H9 (cell line): ENCODE data around the gene TAF4. TPM values are rescaled to one million over a fixed set of nuclear protein-coding genes. Genes with fewer than 3 reads are reported as not detected.

Source experiments
- DNase-seq: peaks from one replicate; pipeline ENCODE4 v3.0.0-alpha.2; 2017
- H2AFZ ChIP-seq: one replicate; pipeline ENCODE4 v1.6.1; 2013; ENCODE audit warnings: mild to moderate bottlenecking, low read length, control low read depth, moderate library complexity
- H2AK5ac ChIP-seq: 2 replicates; pipeline ENCODE4 v1.6.1; 2013; ENCODE audit warnings: low read length, control low read depth, mixed read lengths; ENCODE audit not compliant: insufficient read length
- H2BK120ac ChIP-seq: one replicate; pipeline ENCODE4 v1.6.1; 2013; ENCODE audit warnings: low read depth, mild to moderate bottlenecking, low read length, control low read depth, inconsistent platforms; ENCODE audit not compliant: poor library complexity, severe bottlenecking
- H2BK12ac ChIP-seq: 2 replicates; pipeline ENCODE4 v1.6.1; 2013; ENCODE audit warnings: low read length, control low read depth, mixed read lengths, low read depth; ENCODE audit not compliant: insufficient read length
- H2BK15ac ChIP-seq: 2 replicates; pipeline ENCODE4 v1.6.1; 2013; ENCODE audit warnings: low read depth, low read length, control low read depth
- H2BK20ac ChIP-seq: one replicate; pipeline ENCODE4 v1.6.1; 2013; ENCODE audit warnings: low read depth, mild to moderate bottlenecking, low read length, control low read depth, inconsistent platforms; ENCODE audit not compliant: poor library complexity, severe bottlenecking
- H2BK5ac ChIP-seq: 2 replicates; pipeline ENCODE4 v1.6.1; 2013; ENCODE audit warnings: low read length, control low read depth, mixed read lengths; ENCODE audit not compliant: insufficient read length
- H3K14ac ChIP-seq: 2 replicates; pipeline ENCODE4 v1.6.1; 2013; ENCODE audit warnings: low read length, control low read depth; ENCODE audit not compliant: insufficient read depth
- H3K18ac ChIP-seq: 2 replicates; pipeline ENCODE4 v1.6.1; 2013; ENCODE audit warnings: low read depth, mild to moderate bottlenecking, mixed read lengths, low read length, control low read depth; ENCODE audit not compliant: insufficient read length
- H3K23ac ChIP-seq: 2 replicates; pipeline ENCODE4 v1.6.1; 2013; ENCODE audit warnings: low read length, control low read depth, mixed read lengths, low read depth; ENCODE audit not compliant: insufficient read length
- H3K23me2 ChIP-seq: 2 replicates; pipeline ENCODE4 v1.6.1; 2013; ENCODE audit warnings: low read depth, mild to moderate bottlenecking, mixed read lengths, low read length, control low read depth; ENCODE audit not compliant: insufficient read length, poor library complexity, severe bottlenecking
- H3K27ac ChIP-seq: 2 replicates; pipeline ENCODE4 v1.5.1; 2013; ENCODE audit warnings: low read length, control low read depth, mixed read lengths, low read depth; ENCODE audit not compliant: insufficient read length
- H3K27me3 ChIP-seq: 2 replicates; pipeline ENCODE4 v1.6.1; 2013; ENCODE audit warnings: low read length, control low read depth, inconsistent platforms; ENCODE audit not compliant: insufficient read depth
- H3K4ac ChIP-seq: 2 replicates; pipeline ENCODE4 v1.6.1; 2013; ENCODE audit warnings: low read depth, mild to moderate bottlenecking, control low read depth, inconsistent platforms, low read length, moderate library complexity
- H3K4me1 ChIP-seq: 2 replicates; pipeline ENCODE4 v1.6.1; 2013; ENCODE audit warnings: low read length, control low read depth, inconsistent platforms; ENCODE audit not compliant: insufficient read depth
- H3K4me2 ChIP-seq: 2 replicates; pipeline ENCODE4 v1.6.1; 2013; ENCODE audit warnings: low read length, control low read depth, mixed read lengths; ENCODE audit not compliant: insufficient read length, insufficient read depth
- H3K56ac ChIP-seq: 2 replicates; pipeline ENCODE4 v1.6.1; 2013; ENCODE audit warnings: low read depth, mild to moderate bottlenecking, mixed read lengths, low read length, control low read depth; ENCODE audit not compliant: insufficient read length
- H3K79me1 ChIP-seq: 2 replicates; pipeline ENCODE4 v1.6.1; 2013; ENCODE audit warnings: low read depth, mild to moderate bottlenecking, moderate library complexity, low read length, control low read depth, inconsistent platforms; ENCODE audit not compliant: insufficient read depth, poor library complexity, severe bottlenecking
- H3K79me2 ChIP-seq: 2 replicates; pipeline ENCODE4 v1.6.1; 2013; ENCODE audit warnings: low read length, control low read depth, inconsistent platforms; ENCODE audit not compliant: insufficient read depth
- H3K9ac ChIP-seq: 2 replicates; pipeline ENCODE4 v1.6.1; 2013; ENCODE audit warnings: low read length, control low read depth, mixed read lengths; ENCODE audit not compliant: insufficient read length; ENCODE audit errors: extremely low read depth
- H3K9me3 ChIP-seq: one replicate; pipeline ENCODE4 v1.6.1; 2013; ENCODE audit warnings: low read depth, low read length, inconsistent platforms; ENCODE audit not compliant: control insufficient read depth
- H3T11ph ChIP-seq: one replicate; pipeline ENCODE4 v1.6.1; 2013; ENCODE audit warnings: mild to moderate bottlenecking, low read length, control low read depth, inconsistent platforms
- H4K20me1 ChIP-seq: one replicate; pipeline ENCODE4 v1.6.1; 2013; ENCODE audit not compliant: control insufficient read depth, insufficient read length, insufficient read depth
- H4K5ac ChIP-seq: 2 replicates; pipeline ENCODE4 v1.6.1; 2013; ENCODE audit warnings: low read depth, mild to moderate bottlenecking, mixed read lengths, low read length, control low read depth; ENCODE audit not compliant: insufficient read length
- H4K8ac ChIP-seq: replicated peaks from 2 replicates; pipeline ENCODE4 v1.6.1; 2013; ENCODE audit warnings: low read length, control low read depth, mixed read lengths, low read depth; ENCODE audit not compliant: insufficient read length
- H4K91ac ChIP-seq: 2 replicates; pipeline ENCODE4 v1.6.1; 2013; ENCODE audit warnings: low read depth, mild to moderate bottlenecking, moderate library complexity, mixed read lengths, low read length, control low read depth; ENCODE audit not compliant: insufficient read length
- H3K27ac Mint-ChIP-seq, 3 experiments: 2 replicates in 2 of 3; 3 replicates in 1 of 3; pipeline ENCODE4 v1.8.0; 2020 to 2021; ENCODE audit warnings: mixed read lengths in 3 of 3, mild to moderate bottlenecking in 1 of 3, moderate library complexity in 1 of 3
- H3K27me3 Mint-ChIP-seq: 2 replicates; pipeline ENCODE4 v1.8.0; 2021; ENCODE audit warnings: low read depth, mild to moderate bottlenecking, moderate library complexity, mixed read lengths
- H3K36me3 Mint-ChIP-seq, 3 experiments: 2 replicates in 2 of 3; 3 replicates in 1 of 3; pipeline ENCODE4 v1.8.0; 2020 to 2021; ENCODE audit warnings: low read depth in 3 of 3, mixed read lengths in 3 of 3; ENCODE audit not compliant: insufficient read depth in 1 of 3
- H3K4me1 Mint-ChIP-seq, 2 experiments: 2 replicates each; pipeline ENCODE4 v1.8.0; 2020; ENCODE audit warnings: mixed read lengths in 2 of 2
- H3K4me3 Mint-ChIP-seq, 2 experiments: 2 replicates in 1 of 2; 3 replicates in 1 of 2; pipeline ENCODE4 v1.8.0; 2020 to 2021; ENCODE audit warnings: mild to moderate bottlenecking in 2 of 2, mixed read lengths in 2 of 2, moderate library complexity in 1 of 2
- H3K9me3 Mint-ChIP-seq, 2 experiments: 2 replicates in 1 of 2; 3 replicates in 1 of 2; pipeline ENCODE4 v1.8.0; 2020; ENCODE audit warnings: mild to moderate bottlenecking in 2 of 2, mixed read lengths in 2 of 2, moderate library complexity in 1 of 2
- CTCF ChIP-seq: fragments of 200-600 bp; sonication (generic); conservative IDR thresholded peaks from 3 replicates; pipeline ENCODE4 v1.8.0; 2021; ENCODE audit warnings: antibody characterized with exemption, mild to moderate bottlenecking
- WGBS: extraction: QIAGEN DNeasy Blood & Tissue Kit; methylation state at CpG from one replicate; pipeline ENCODE4 v1.1.7; 2013; ENCODE audit warnings: missing lambda C conversion rate, low lambda C conversion rate, mixed read lengths; ENCODE audit not compliant: insufficient read length; ENCODE audit errors: extremely low coverage; 5-methylcytosine and 5-hydroxymethylcytosine counted together
- total RNA-seq: library from RNA; stranded (reverse); gene quantifications from 2 replicates; pipeline ENCODE4 v1.2.1, GENCODE V29; 2021

Gene TAF4
- total RNA-seq, 1 experiment from 2014 or later = 30.8 TPM

DNA sequence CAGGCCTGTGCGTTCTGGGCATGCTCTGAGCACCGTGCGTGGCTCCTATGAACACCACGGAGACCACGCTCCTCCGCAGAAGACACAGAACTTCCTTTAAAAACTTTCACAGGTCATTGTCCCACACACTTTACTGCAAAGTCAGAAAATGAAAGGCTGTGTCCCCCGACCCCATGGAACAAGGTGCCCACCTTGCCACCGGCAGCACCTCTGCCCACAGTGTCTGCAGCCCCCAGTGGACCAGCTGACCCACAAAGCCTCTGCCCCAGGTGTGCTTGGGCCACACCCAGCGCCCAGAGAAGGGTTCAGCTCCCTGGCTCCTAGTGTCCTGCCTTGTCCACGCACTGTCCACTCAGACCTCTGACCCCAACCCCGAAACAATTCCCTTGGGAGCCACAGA lies 8.7 kb downstream of the TAF4 start:
- Mint-ChIP-seq H3K4me1 (peaks cover 16 to 23% of the 10 kb centered on the region in 2 experiments), H3K9me3 (peaks cover 2 to 5% of the 10 kb centered on the region in 2 experiments; a peak in 4 of 5 replicates), H3K36me3 (peaks cover 43 to 48% (median 43%) of the 10 kb centered on the region in 3 experiments), H3K27ac (peak overlapping the region in 1 of 3 experiments; percentile 81; a peak in 1 of 7 replicates), H3K4me3 (no peak overlapping the region), H3K27me3 (no peaks in the 10 kb centered on the region; the same call in 1 of the 2 replicates)
- H3K4ac ChIP-seq = no peak overlapping the region
- no peak overlapping the region for H2AFZ ChIP-seq
- no peak overlapping the region for H3T11ph ChIP-seq
- H2BK12ac ChIP-seq = no peak overlapping the region
- no peak overlapping the region for H3K23ac ChIP-seq
- no peaks in the 10 kb centered on the region for H3K4me1 ChIP-seq
- no peak overlapping the region for H4K8ac ChIP-seq
- peaks cover 61% of the 10 kb centered on the region; the same call in 1 of the 2 replicates for H3K79me2 ChIP-seq
- no peak overlapping the region for H3K9ac ChIP-seq
- no peak overlapping the region for H3K56ac ChIP-seq
- H3K14ac ChIP-seq = no peak overlapping the region
- no peak overlapping the region for H2BK120ac ChIP-seq
- H2BK20ac ChIP-seq = no peak overlapping the region
- peaks cover 4% of the 10 kb centered on the region for H3K79me1 ChIP-seq
- no peak overlapping the region for H4K5ac ChIP-seq
- no peak for TF ChIP-seq CTCF
- no peaks in the 10 kb centered on the region for H3K27me3 ChIP-seq
- H3K18ac ChIP-seq = no peak overlapping the region
- no CpG with 5 or more reads among the region's 11 CpGs for WGBS
- no peaks in the 10 kb centered on the region for H4K20me1 ChIP-seq
- H2BK5ac ChIP-seq = no peak overlapping the region
- H4K91ac ChIP-seq = no peak overlapping the region
- H3K27ac ChIP-seq = no peak overlapping the region
- H3K4me2 ChIP-seq = no peak overlapping the region
- no peak overlapping the region for H2AK5ac ChIP-seq
- no peaks in the 10 kb centered on the region for H3K9me3 ChIP-seq
- no peaks in the 10 kb centered on the region for H3K23me2 ChIP-seq
- no peak overlapping the region for H2BK15ac ChIP-seq
- no peak for DNase-seq
